Progenitor cell of endocrine pancreas (in vitro differentiated cells): ENCODE results near the gene DLG5. TPM values are rescaled to one million over a fixed set of nuclear protein-coding genes. Genes with fewer than 3 reads are reported as not detected.
A peak's percentile ranks its signal among the peaks of the same experiment; 100 is the strongest.

ENCODE experiments used
- DNase-seq: peaks from one replicate; pipeline ENCODE4 v3.0.0; 2021; ENCODE audit warnings: low spot score; ENCODE audit not compliant: unreplicated experiment
- H3K27ac Mint-ChIP-seq: 2 replicates; pipeline ENCODE4 v1.8.0; 2021; ENCODE audit warnings: mild to moderate bottlenecking, moderate library complexity, mixed read lengths
- H3K27me3 Mint-ChIP-seq: 2 replicates; pipeline ENCODE4 v1.8.0; 2021; ENCODE audit warnings: mixed read lengths
- H3K36me3 Mint-ChIP-seq: 2 replicates; pipeline ENCODE4 v1.8.0; 2022; ENCODE audit warnings: mixed read lengths; ENCODE audit not compliant: insufficient read depth
- H3K4me1 Mint-ChIP-seq: 2 replicates; pipeline ENCODE4 v1.8.0; 2021; ENCODE audit warnings: low read depth, mixed read lengths
- H3K4me3 Mint-ChIP-seq: 2 replicates; pipeline ENCODE4 v1.8.0; 2021; ENCODE audit warnings: low read depth, mild to moderate bottlenecking, moderate library complexity, mixed read lengths
- H3K9me3 Mint-ChIP-seq: 2 replicates; pipeline ENCODE4 v1.8.0; 2021; ENCODE audit warnings: low read depth, mixed read lengths
- total RNA-seq: library from RNA; stranded (reverse); gene quantifications from 2 replicates; pipeline ENCODE4 v1.2.1, GENCODE V29; 2021
- TF ChIP-seq, protein P1 (sequence below): fragments of 200-600 bp; sonication (generic); IDR thresholded peaks from one replicate; pipeline ENCODE4 v1.5.0; 2021; ENCODE audit warnings: antibody characterized with exemption, mild to moderate bottlenecking; ENCODE audit not compliant: unreplicated experiment

Gene DLG5
- total RNA-seq, 1 donor from 2014 or later: 149 TPM

DNA sequence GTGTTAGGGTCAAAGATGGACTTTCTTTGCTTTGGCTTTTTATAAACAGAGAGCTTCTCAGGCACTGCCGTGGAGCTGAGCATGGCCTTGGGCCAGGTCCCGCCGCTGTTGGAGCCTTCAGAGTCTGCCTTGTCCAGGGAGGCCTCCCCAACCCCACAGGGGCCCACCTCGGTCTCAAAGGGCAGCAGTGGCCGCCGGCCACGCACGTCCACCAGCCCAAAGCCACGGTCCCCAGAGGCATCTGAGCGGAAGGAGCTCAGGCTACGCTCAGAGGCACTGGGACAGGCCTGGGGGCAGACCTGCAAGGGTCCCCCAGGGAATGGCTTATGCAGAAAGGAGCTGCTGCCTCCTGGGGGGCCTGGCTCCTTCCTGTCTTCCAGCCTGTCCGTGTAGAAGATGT lies 105.0 kb downstream of the DLG5 start:
- H3K27me3 Mint-ChIP-seq: no peaks in the 10 kb centered on the region
- no peak for DNase-seq
- peaks cover 28% of the 10 kb centered on the region for H3K36me3 Mint-ChIP-seq
- TF ChIP-seq, protein P1, sequence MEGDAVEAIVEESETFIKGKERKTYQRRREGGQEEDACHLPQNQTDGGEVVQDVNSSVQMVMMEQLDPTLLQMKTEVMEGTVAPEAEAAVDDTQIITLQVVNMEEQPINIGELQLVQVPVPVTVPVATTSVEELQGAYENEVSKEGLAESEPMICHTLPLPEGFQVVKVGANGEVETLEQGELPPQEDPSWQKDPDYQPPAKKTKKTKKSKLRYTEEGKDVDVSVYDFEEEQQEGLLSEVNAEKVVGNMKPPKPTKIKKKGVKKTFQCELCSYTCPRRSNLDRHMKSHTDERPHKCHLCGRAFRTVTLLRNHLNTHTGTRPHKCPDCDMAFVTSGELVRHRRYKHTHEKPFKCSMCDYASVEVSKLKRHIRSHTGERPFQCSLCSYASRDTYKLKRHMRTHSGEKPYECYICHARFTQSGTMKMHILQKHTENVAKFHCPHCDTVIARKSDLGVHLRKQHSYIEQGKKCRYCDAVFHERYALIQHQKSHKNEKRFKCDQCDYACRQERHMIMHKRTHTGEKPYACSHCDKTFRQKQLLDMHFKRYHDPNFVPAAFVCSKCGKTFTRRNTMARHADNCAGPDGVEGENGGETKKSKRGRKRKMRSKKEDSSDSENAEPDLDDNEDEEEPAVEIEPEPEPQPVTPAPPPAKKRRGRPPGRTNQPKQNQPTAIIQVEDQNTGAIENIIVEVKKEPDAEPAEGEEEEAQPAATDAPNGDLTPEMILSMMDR: no peak
- peaks cover 3% of the 10 kb centered on the region for H3K4me1 Mint-ChIP-seq
- H3K27ac Mint-ChIP-seq: no peak overlapping the region
- no peak overlapping the region for H3K4me3 Mint-ChIP-seq
- no peaks in the 10 kb centered on the region for H3K9me3 Mint-ChIP-seq

DNA sequence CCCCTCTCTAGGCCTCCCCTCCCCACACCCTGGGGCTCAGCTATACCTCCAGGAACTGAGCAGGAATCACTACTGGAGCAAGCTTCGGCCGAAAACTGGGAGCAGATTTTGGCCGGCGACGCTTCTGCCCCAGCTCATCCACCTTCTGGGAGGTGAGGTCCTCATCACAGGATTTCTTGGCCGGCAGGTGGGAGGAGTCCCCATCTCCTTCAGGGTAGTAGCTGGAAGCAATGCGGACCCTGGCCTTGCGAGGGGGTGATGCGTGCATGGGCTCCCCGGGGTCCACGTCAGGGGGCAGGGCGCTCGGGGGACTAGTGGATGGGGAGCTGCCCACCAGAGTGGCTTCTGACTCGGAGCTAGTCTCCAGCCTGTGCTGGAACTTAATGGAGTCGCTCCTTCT lies 105.5 kb downstream of the DLG5 start:
- TF ChIP-seq, protein P1: no peak
- Mint-ChIP-seq H3K9me3 (no peaks in the 10 kb centered on the region), H3K4me1 (peaks cover 1% of the 10 kb centered on the region), H3K4me3 (no peak overlapping the region), H3K36me3 (peaks cover 29% of the 10 kb centered on the region), H3K27ac (peak overlapping the region; percentile 77), H3K27me3 (no peaks in the 10 kb centered on the region)
- DNase-seq: no peak

DNA sequence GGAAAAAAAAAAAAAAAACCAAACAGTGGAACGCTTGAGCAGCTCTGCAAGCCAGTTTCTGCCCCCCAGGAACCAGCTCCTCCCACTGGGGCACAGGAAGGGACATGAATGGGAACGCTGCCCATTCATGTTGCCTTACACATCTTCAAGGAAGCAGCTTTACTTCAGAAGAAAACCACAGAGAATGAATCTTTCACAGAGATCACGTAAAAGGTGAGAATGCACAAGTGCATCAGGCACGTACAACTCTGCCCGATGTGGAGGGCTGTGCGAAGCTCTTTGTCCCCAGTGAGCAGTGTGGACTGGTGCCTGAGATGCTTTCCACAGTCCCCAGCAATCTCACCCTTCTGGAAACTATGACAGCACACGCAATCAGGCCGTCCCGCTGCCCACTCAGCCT lies 106.2 kb downstream of the DLG5 start:
- H3K4me1 Mint-ChIP-seq: no peaks in the 10 kb centered on the region
- H3K27ac Mint-ChIP-seq: no peak overlapping the region
- no peak for DNase-seq
- H3K27me3 Mint-ChIP-seq: no peaks in the 10 kb centered on the region
- H3K4me3 Mint-ChIP-seq: no peak overlapping the region
- no peaks in the 10 kb centered on the region for H3K9me3 Mint-ChIP-seq
- TF ChIP-seq, protein P1: no peak
- peaks cover 32% of the 10 kb centered on the region for H3K36me3 Mint-ChIP-seq

DNA sequence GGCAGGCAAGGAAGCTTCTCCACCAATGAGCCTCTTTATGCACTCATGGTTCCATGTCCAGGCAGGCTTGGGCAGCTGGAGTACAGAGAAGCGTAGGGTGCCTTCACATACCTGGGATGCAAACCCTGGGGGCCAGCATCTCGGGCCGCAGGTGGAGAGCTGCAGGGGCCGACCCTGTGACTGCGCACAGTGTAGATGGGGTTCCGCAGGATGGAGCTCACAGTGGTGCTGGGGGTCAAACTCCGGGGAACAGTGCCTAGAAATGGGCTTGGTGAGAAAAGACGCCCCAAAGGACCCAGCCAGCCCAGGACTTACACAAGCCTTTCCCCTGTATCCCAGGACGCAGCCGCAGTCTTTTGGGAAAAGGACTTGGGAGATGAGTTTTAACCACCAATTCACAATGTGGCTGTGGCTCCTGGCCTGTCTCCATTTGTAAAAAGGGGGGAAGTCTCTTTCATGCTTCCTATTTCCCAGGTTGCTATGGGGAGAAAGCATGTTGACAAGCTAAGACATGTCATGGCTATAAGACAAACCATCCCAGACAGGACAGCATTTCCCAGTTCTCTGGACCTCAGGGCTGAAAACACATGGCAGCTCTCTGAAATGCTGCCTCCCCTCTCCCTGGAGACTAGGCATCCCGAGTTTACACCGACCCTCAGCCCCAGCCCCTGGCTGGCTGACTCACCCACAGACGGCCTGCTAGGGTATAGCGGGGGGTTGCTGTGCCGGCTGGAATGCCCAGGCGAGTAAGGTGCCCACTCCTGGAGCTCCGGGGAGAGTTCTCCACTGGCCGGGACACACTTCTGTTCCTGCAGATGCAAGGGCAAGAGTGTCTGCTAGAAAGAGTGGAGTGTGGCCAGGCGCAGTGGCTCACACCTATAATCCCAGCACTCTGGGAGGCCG lies 107.1 kb downstream of the DLG5 start:
- Mint-ChIP-seq H3K27ac (no peak overlapping the region), H3K4me3 (no peak overlapping the region), H3K9me3 (no peaks in the 10 kb centered on the region), H3K36me3 (peaks cover 32% of the 10 kb centered on the region), H3K27me3 (no peaks in the 10 kb centered on the region), H3K4me1 (no peaks in the 10 kb centered on the region)
- TF ChIP-seq, protein P1: no peak
- no peak for DNase-seq

DNA sequence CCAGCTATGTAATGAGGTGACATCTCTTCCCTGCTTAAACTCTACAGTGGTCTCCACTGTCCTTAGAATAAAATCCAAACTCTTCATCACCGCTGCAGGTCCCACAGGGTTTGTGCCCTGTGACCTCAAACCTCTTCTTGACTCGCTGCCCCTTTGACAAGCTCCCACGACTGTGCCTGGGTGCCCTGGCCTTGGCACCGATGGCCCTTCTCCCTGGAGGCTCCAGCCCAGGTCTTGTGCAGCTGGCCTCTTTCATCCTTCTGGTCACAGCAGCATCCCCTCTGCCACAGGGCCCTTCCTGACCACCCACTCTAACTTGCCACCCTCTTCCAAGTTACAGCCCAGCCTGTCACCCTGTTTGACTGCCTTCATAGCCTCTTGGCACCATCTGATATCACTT lies 108.2 kb downstream of the DLG5 start:
- no peaks in the 10 kb centered on the region for H3K4me1 Mint-ChIP-seq
- no peak overlapping the region for H3K4me3 Mint-ChIP-seq
- H3K27me3 Mint-ChIP-seq: no peaks in the 10 kb centered on the region
- TF ChIP-seq, protein P1: no peak
- no peaks in the 10 kb centered on the region for H3K9me3 Mint-ChIP-seq
- peak overlapping the region; percentile 22 for H3K27ac Mint-ChIP-seq
- no peak for DNase-seq
- peaks cover 31% of the 10 kb centered on the region for H3K36me3 Mint-ChIP-seq
